Hepatocyte (in vitro differentiated cells): ENCODE results near the gene FAM193A. TPM values are rescaled to one million over a fixed set of nuclear protein-coding genes. Genes with fewer than 3 reads are reported as not detected.

ENCODE experiments used
- DNase-seq: peaks from one replicate; pipeline ENCODE4 v3.0.0-alpha.2; 2016; ENCODE audit warnings: low spot score
- H2AFZ ChIP-seq: fragments of 200-600 bp; sonication (generic); 2 replicates; pipeline ENCODE4 v1.6.0; 2016; ENCODE audit warnings: antibody characterized with exemption, mild to moderate bottlenecking
- H3K27ac ChIP-seq: fragments of 200-600 bp; sonication (generic); 2 replicates; pipeline ENCODE4 v1.5.1; 2016; ENCODE audit warnings: mild to moderate bottlenecking
- H3K27me3 ChIP-seq: fragments of 200-600 bp; sonication (generic); 2 replicates; pipeline ENCODE4 v1.6.1; 2016
- H3K36me3 ChIP-seq: fragments of 200-600 bp; sonication (generic); replicated peaks from 2 replicates; pipeline ENCODE4 v1.5.1; 2016; ENCODE audit warnings: low read depth; ENCODE audit not compliant: insufficient read depth
- H3K4me1 ChIP-seq: fragments of 200-600 bp; sonication (generic); 2 replicates; pipeline ENCODE4 v1.5.1; 2016; ENCODE audit warnings: mild to moderate bottlenecking, moderate library complexity; ENCODE audit not compliant: insufficient read depth
- H3K4me2 ChIP-seq: fragments of 200-600 bp; sonication (generic); 2 replicates; pipeline ENCODE4 v1.6.0; 2016
- H3K4me3 ChIP-seq: fragments of 200-600 bp; sonication (generic); 2 replicates; pipeline ENCODE4 v1.5.1; 2016; ENCODE audit warnings: mild to moderate bottlenecking
- H3K79me2 ChIP-seq: fragments of 200-600 bp; sonication (generic); 2 replicates; pipeline ENCODE4 v1.6.0; 2017; ENCODE audit warnings: mild to moderate bottlenecking
- H3K9me2 ChIP-seq: fragments of 200-600 bp; sonication (generic); replicated peaks from 2 replicates; pipeline ENCODE4 v1.6.0; 2017; ENCODE audit warnings: mild to moderate bottlenecking; ENCODE audit not compliant: insufficient read depth
- H3K9me3 ChIP-seq: fragments of 200-600 bp; sonication (generic); 2 replicates; pipeline ENCODE4 v1.5.1; 2016; ENCODE audit warnings: low read depth, mild to moderate bottlenecking
- H4K20me1 ChIP-seq: fragments of 200-600 bp; sonication (generic); 2 replicates; pipeline ENCODE4 v1.6.0; 2016; ENCODE audit warnings: mild to moderate bottlenecking; ENCODE audit not compliant: insufficient read depth, poor library complexity, severe bottlenecking
- EZH2 ChIP-seq: fragments of 200-600 bp; sonication (generic); IDR thresholded peaks from 2 replicates; pipeline ENCODE4 v1.6.1; 2016; ENCODE audit warnings: antibody characterized with exemption, mild to moderate bottlenecking, borderline replicate concordance
- EZH2phosphoT487 ChIP-seq: fragments of 200-600 bp; sonication (generic); IDR thresholded peaks from one replicate; pipeline ENCODE4 v1.6.1; 2018; ENCODE audit warnings: antibody characterized with exemption, mild to moderate bottlenecking, low read depth, moderate library complexity; ENCODE audit not compliant: unreplicated experiment, severe bottlenecking
- WGBS: methylation state at CpG from one replicate; pipeline ENCODE4 v1.1.6; 2016; ENCODE audit warnings: low lambda C conversion rate; ENCODE audit errors: missing lambda C conversion rate; 5-methylcytosine and 5-hydroxymethylcytosine counted together
- polyA plus RNA-seq: library from polyadenylated mRNA; unstranded; fragments of >200 nt; fragmentation: Nextera tagmentation; extraction: Ambion mirVana; gene quantifications from 2 replicates; pipeline ENCODE4 v1.2.1, GENCODE V29; 2016
- total RNA-seq: library from RNA; depleted of rRNA; stranded (reverse); fragments of >200 nt; gene quantifications from 2 replicates; pipeline ENCODE4 v1.2.3, GENCODE V29; 2014
- TF ChIP-seq, protein P1 (sequence below): fragments of 200-600 bp; sonication (generic); IDR thresholded peaks from 2 replicates; pipeline ENCODE4 v1.5.1; 2016; ENCODE audit warnings: antibody characterized with exemption, mild to moderate bottlenecking; ENCODE audit not compliant: poor library complexity

FAM193A gene
- total and polyA plus RNA-seq, 2 experiments from 2014 or later = 11.4 to 15.8 TPM

DNA sequence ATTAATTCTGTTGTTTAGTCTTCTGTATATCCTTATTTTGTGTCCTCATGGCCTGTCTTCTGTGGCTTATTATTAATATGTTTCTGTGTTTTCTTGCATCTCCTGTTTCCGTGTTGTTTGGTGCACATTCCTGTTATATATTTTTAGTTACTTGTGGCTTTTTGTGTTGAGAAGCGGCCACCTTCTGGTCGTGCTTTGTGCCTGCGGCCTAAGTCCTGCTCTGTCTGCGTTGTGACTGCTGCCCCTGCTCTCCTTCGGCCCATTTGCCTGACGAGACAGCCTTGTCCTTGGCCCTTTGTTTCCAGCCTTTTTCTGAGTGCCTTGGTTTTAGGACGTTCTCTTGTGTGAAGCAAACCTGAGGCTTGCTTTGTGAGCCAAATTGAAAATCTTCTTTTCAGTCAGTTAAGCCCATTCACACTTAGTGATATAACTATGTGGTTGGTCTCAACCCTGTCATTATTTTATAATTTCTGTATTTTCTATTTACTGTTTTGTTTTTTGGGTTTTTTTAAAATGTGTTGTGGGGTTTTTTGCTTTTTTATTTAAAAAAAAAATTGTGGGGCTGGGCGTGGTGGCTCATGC lies 175.9 kb downstream of the FAM193A start:
- no peak for TF ChIP-seq EZH2
- TF ChIP-seq, protein P1, sequence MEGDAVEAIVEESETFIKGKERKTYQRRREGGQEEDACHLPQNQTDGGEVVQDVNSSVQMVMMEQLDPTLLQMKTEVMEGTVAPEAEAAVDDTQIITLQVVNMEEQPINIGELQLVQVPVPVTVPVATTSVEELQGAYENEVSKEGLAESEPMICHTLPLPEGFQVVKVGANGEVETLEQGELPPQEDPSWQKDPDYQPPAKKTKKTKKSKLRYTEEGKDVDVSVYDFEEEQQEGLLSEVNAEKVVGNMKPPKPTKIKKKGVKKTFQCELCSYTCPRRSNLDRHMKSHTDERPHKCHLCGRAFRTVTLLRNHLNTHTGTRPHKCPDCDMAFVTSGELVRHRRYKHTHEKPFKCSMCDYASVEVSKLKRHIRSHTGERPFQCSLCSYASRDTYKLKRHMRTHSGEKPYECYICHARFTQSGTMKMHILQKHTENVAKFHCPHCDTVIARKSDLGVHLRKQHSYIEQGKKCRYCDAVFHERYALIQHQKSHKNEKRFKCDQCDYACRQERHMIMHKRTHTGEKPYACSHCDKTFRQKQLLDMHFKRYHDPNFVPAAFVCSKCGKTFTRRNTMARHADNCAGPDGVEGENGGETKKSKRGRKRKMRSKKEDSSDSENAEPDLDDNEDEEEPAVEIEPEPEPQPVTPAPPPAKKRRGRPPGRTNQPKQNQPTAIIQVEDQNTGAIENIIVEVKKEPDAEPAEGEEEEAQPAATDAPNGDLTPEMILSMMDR = no peak
- TF ChIP-seq EZH2phosphoT487 = no peak
- no peak overlapping the region for H3K4me3 ChIP-seq
- H2AFZ ChIP-seq = no peak overlapping the region
- H3K27me3 ChIP-seq = no peaks in the 10 kb centered on the region
- H3K4me2 ChIP-seq = no peak overlapping the region
- WGBS = 80% methylated on average over 9 of the region's 9 CpGs
- H4K20me1 ChIP-seq = peaks cover 5% of the 10 kb centered on the region
- DNase-seq = no peak
- H3K27ac ChIP-seq = no peak overlapping the region
- no peaks in the 10 kb centered on the region for H3K4me1 ChIP-seq
- H3K36me3 ChIP-seq = no peaks in the 10 kb centered on the region
- no peaks in the 10 kb centered on the region for H3K9me3 ChIP-seq
- H3K79me2 ChIP-seq = peaks cover 36% of the 10 kb centered on the region
- H3K9me2 ChIP-seq = no peaks in the 10 kb centered on the region

DNA sequence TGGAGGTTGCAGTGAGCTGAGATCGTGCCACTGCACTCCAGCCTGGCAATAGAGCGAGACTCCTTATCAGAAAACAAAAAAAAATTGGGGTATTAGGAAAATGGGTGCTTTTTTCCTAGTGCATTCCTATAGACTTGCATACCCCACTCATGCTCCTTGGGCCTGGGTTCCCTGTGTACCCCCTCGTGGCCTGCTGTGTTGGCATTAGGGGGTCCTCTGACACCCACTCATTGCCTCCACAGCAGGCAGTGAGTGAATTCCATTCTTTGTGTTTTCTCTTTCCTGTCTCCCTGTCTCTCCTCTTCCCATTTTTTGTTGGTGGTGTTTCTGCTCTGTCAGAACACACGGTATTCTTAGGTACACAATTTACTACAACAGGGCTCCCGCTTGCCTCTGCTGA lies 176.9 kb downstream of the FAM193A start:
- no peaks in the 10 kb centered on the region for H3K9me3 ChIP-seq
- DNase-seq = no peak
- no peak overlapping the region for H3K27ac ChIP-seq
- no peak overlapping the region for H2AFZ ChIP-seq
- no peak overlapping the region for H3K4me3 ChIP-seq
- TF ChIP-seq, protein P1 = no peak
- TF ChIP-seq EZH2phosphoT487 (no peak), EZH2 (no peak)
- WGBS = 94% methylated on average over 5 of the region's 5 CpGs
- H3K9me2 ChIP-seq = no peaks in the 10 kb centered on the region
- H3K4me1 ChIP-seq = no peaks in the 10 kb centered on the region
- peaks cover 5% of the 10 kb centered on the region for H4K20me1 ChIP-seq
- H3K36me3 ChIP-seq = no peaks in the 10 kb centered on the region
- peaks cover 36% of the 10 kb centered on the region for H3K79me2 ChIP-seq
- no peak overlapping the region for H3K4me2 ChIP-seq
- H3K27me3 ChIP-seq = no peaks in the 10 kb centered on the region

DNA sequence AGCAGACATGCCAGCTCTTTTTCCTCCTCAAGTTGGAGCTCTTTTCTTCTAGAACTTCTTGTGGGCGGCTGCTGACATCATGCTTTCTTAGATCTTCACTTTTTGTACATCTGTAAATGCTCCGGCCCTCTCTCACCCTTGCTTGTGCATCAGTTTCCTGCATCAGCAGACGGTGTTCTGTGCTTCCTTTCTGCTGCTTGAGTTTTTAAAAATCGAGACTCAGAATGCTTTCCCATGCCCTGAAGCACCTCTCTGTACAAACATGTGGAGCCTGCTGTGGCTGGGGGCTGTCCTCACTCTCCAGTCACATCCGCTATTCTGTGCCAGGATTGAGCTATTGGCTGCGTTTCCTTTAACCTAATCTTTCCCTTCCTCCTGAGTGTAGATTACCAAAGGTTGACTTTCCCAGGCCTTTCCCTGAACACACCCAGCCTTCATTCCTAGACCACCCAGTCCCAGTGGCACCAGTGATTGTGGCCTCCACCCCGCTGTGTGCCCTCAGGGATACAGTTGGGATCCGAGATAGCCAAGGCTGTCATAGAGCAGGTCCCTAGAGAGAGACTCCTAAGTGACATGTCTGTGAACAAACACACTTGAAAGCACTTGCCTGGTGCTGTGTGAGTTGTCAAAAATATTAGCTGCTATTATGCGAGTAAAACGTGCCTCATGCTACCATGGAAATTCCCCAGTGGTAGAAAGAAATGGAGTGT lies 177.8 kb downstream of the FAM193A start:
- DNase-seq = no peak
- H3K36me3 ChIP-seq = no peaks in the 10 kb centered on the region

More for the DNA sequence above, 177.8 kb downstream of the FAM193A start:
- H4K20me1 ChIP-seq = peaks cover 5% of the 10 kb centered on the region
- no peak for TF ChIP-seq EZH2
- TF ChIP-seq, protein P1 = no peak
- TF ChIP-seq EZH2phosphoT487 = no peak
- H3K4me3 ChIP-seq = no peak overlapping the region
- H3K4me2 ChIP-seq = no peak overlapping the region
- 84% methylated on average over 10 of the region's 10 CpGs for WGBS
- no peaks in the 10 kb centered on the region for H3K9me2 ChIP-seq
- H3K4me1 ChIP-seq = no peaks in the 10 kb centered on the region
- H3K27me3 ChIP-seq = no peaks in the 10 kb centered on the region
- H3K27ac ChIP-seq = no peak overlapping the region
- H2AFZ ChIP-seq = no peak overlapping the region
- H3K9me3 ChIP-seq = no peaks in the 10 kb centered on the region
- peaks cover 36% of the 10 kb centered on the region for H3K79me2 ChIP-seq
